Activated CD4-positive, alpha-beta T cell treated with anti-CD3 and anti-CD28 coated beads for 36 hours (primary cell): ENCODE results near the gene PRRT1B. TPM values are rescaled to one million over a fixed set of nuclear protein-coding genes. Genes with fewer than 3 reads are reported as not detected.
A peak's percentile ranks its signal among the peaks of the same experiment; 100 is the strongest.

ENCODE experiments used
- ATAC-seq: fragments of 200-7000 bp; cut with Tn5 transposase; one replicate; pipeline ENCODE4 v1.10.0; 2021; ENCODE audit warnings: mild to moderate bottlenecking, moderate library complexity
- CTCF ChIA-PET: fragments of 350-600 bp; sonication (Branson Sonifier 250); formaldehyde crosslinking; loops from one replicate; lab custom pipeline; 2021; ENCODE audit warnings: antibody characterized with exemption; lab: Charles Lee
- POLR2A ChIA-PET: fragments of 350-600 bp; sonication (Branson Sonifier 250); formaldehyde crosslinking; loops from one replicate; lab custom pipeline; 2021; ENCODE audit warnings: antibody characterized with exemption, inconsistent platforms; lab: Charles Lee
- DNase-seq: peaks from one replicate; pipeline ENCODE4 v3.0.0-alpha.2; 2020
- H3K27ac Mint-ChIP-seq: one replicate; pipeline ENCODE4 v1.8.0; 2021; ENCODE audit warnings: mixed read lengths
- H3K27me3 Mint-ChIP-seq: one replicate; pipeline ENCODE4 v1.8.0; 2021; ENCODE audit warnings: mixed read lengths
- H3K36me3 Mint-ChIP-seq: one replicate; pipeline ENCODE4 v1.8.0; 2021; ENCODE audit warnings: low read depth, mixed read lengths
- H3K4me1 Mint-ChIP-seq: one replicate; pipeline ENCODE4 v1.8.0; 2021; ENCODE audit warnings: mixed read lengths
- H3K4me3 Mint-ChIP-seq: one replicate; pipeline ENCODE4 v1.8.0; 2021; ENCODE audit warnings: mild to moderate bottlenecking, moderate library complexity, mixed read lengths
- H3K9me3 Mint-ChIP-seq: one replicate; pipeline ENCODE4 v1.8.0; 2021; ENCODE audit warnings: low read depth, mixed read lengths
- intact Hi-C, 2 experiments: fragments of 100-400 bp; cut with DNase I in 1 of 2; cut with micrococcal nuclease in 1 of 2; formaldehyde crosslinking; loops; one replicate each; pipeline versions ENCODE4 v1.14.2 to v1.15.1; 2022 to 2024; cut with DNase I, micrococcal nuclease
- total RNA-seq, 2 experiments: library from RNA; stranded (reverse); gene quantifications; one replicate each; pipeline ENCODE4 v1.2.3, GENCODE V29; 2021

PRRT1B gene
- total RNA-seq, 2 experiments from 2014 or later: not detected

DNA sequence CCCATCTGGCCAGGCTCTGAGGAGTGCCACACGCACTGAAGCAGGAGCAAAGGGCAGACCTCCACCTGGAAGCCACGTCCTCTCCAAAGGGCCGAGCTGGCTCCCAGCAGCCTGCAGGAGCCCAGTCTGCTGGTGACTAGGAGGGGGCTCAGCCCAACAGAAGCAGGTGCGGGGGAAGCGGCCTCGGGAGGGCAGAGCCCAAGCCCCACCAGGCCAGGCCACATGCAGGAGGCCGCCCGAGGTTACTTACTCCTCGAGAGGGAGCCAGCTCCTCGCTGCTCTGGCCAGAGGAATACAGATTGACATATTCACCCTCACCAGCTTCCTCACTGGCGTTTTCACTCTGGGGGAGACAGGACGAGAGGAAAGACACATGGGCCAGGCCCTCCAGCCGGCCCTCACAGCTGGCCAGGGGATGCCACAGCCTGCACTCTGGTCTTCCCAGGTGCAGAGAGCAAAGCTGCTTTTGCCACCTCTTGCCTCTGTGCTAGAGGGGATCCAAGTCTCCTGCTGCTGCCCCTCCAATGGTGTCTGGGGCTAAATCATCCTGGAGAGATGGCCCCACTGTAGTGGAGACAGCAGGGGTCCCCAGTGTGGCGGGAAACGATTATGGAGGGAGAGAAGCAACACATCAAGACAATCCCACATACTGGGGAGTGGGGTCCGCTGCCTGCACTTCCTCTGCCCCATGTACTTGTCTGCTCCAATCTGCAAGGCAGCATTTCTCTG, 58.6 kb downstream of the PRRT1B start:
- intact Hi-C loops: no loop called here
- ChIA-PET CTCF (no interaction called here), POLR2A (no interaction called here)
- no peak for DNase-seq
- Mint-ChIP-seq H3K27me3 (no peaks in the 10 kb centered on the region), H3K4me1 (no peaks in the 10 kb centered on the region), H3K4me3 (no peak overlapping the region), H3K36me3 (peaks cover 30% of the 10 kb centered on the region), H3K27ac (no peak overlapping the region), H3K9me3 (no peaks in the 10 kb centered on the region)
- ATAC-seq: no peak

- intact Hi-C loops: no loop called here
- Mint-ChIP-seq H3K4me1 (no peaks in the 10 kb centered on the region), H3K27me3 (no peaks in the 10 kb centered on the region), H3K9me3 (no peaks in the 10 kb centered on the region), H3K36me3 (peaks cover 27% of the 10 kb centered on the region), H3K4me3 (no peak overlapping the region), H3K27ac (peak overlapping the region; percentile 23)
- no peak for DNase-seq
- no peak for ATAC-seq
- POLR2A ChIA-PET: interaction anchor here (0.6 to 0.7 kb wide), 2 partner anchors 215 to 1240 kb away, joined by 3 read pairs; no protein-coding TSS in a partner anchor
- CTCF ChIA-PET: interaction anchor here (0.7 kb wide), 1 partner anchor 138 kb away, joined by 3 read pairs; no protein-coding TSS in a partner anchor
Measured at GRCh38 chr9:131605770-131606590, 60.7 kb downstream of the PRRT1B start.

DNA sequence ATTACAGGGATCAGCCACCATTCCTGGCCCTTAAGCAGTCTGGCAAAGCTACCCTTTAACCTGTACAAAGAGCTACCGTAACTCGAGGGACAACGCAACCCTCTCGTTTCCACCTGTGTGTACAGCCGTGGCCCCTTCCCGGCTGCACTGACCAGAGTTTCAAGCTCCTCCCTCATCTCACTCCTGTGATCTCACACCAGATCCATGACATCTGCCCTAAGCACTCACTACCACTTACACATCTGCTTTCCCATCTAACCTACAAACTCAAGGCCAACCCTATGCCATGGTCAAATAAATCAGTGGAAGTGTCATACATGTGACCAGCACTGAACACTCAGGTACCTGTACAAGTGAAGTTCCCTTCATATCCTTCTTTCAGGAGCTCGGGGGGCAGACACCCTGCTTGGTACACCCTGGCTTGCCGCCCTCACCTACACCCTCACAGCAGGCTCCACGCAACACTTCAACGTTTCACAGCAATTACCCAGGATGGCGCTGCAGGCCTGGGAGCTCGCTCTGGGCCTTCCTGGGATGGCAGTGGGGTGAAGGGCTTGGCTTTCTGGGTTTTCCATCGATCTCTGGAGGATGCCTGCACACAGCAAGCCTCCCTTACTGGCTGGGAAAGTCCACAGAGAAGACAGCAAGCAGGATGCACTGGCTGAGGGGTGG, 61.7 kb downstream of the PRRT1B start:
- Mint-ChIP-seq H3K4me3 (no peak overlapping the region), H3K9me3 (no peaks in the 10 kb centered on the region), H3K36me3 (peaks cover 26% of the 10 kb centered on the region), H3K27ac (no peak overlapping the region), H3K4me1 (no peaks in the 10 kb centered on the region), H3K27me3 (no peaks in the 10 kb centered on the region)
- ChIA-PET CTCF (no interaction called here), POLR2A (no interaction called here)
- ATAC-seq: peak; percentile 19
- DNase-seq: no peak
- intact Hi-C loops: no loop called here

- H3K9me3 Mint-ChIP-seq: no peaks in the 10 kb centered on the region
- DNase-seq (no peak), ATAC-seq (no peak)
- peaks cover 22% of the 10 kb centered on the region for H3K36me3 Mint-ChIP-seq
- POLR2A ChIA-PET: no interaction called here
- no peak overlapping the region for H3K27ac Mint-ChIP-seq
- no peak overlapping the region for H3K4me3 Mint-ChIP-seq
- H3K27me3 Mint-ChIP-seq: no peaks in the 10 kb centered on the region
- intact Hi-C loops: no loop called here
- no peaks in the 10 kb centered on the region for H3K4me1 Mint-ChIP-seq
- CTCF ChIA-PET: no interaction called here
Measured at GRCh38 chr9:131607591-131607990, 62.3 kb downstream of the PRRT1B start.

- Mint-ChIP-seq H3K36me3 (peaks cover 27% of the 10 kb centered on the region), H3K27ac (no peak overlapping the region), H3K27me3 (no peaks in the 10 kb centered on the region), H3K4me3 (no peak overlapping the region), H3K9me3 (no peaks in the 10 kb centered on the region), H3K4me1 (no peaks in the 10 kb centered on the region)
- POLR2A ChIA-PET: no interaction called here
- intact Hi-C loops: no loop called here
- no peak for ATAC-seq
- CTCF ChIA-PET: no interaction called here
- no peak for DNase-seq
Measured at GRCh38 chr9:131608493-131609037, 63.2 kb downstream of the PRRT1B start.

Other genes starting within 250 kb of the PRRT1B start
- 100 to 1,000 TPM; 151 to 184 TPM for gene PRRC2B, start 151.4 kb upstream of the PRRT1B start, total RNA-seq
- gene POMT1, start 42.6 kb upstream of the PRRT1B start, total RNA-seq: 10 to 100 TPM; 28.2 to 30.7 TPM
- gene UCK1, start 14.3 kb upstream of the PRRT1B start, total RNA-seq: 10 to 100 TPM; 15.2 to 16.5 TPM
- 100 to 1,000 TPM in 1 of 2 experiments, 10 to 100 TPM in 1; 86.7 to 108 TPM for gene RAPGEF1, start 194.6 kb downstream of the PRRT1B start, total RNA-seq